ENCODE data around the gene TNRC6B. TPM values are rescaled to one million over a fixed set of nuclear protein-coding genes. Genes with fewer than 3 reads are reported as not detected.
"Not testable (repeated sequence)": the region's sequence is repeated elsewhere in the genome, so short reads cannot be mapped to it uniquely, and the experiment has no call there.

TNRC6B gene
- polyA plus RNA-seq, 3 donors = 7.2 to 16.5 (median 11.8) TPM

DNA sequence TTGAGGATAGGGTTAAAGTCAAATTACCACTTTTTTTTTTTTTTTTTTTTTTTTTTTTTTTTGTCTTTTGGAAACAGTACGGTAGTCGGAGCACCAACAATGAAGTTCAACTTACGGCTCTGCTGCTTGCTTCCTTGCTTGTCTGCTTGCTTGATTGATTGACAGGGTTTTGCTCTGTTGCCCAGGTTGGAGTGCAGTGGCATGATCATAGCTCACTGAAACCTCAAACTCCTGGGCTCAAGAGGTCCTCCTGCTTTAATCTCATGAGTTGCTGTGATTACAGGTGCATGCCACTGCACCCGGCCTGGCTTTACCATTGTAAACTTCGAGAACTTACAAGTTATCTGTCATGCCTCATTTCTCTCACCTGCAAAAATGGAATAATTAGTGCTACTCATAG lies 198.4 kb downstream of the TNRC6B start:
- Histone ChIP-seq H3K36me3 (replicated peaks in 1 of 2; ENCODE audit: control insufficient read depth in 1 of 2, insufficient read depth in 2 of 2, low read length in 2 of 2) (peaks cover 5 to 11% of the 10 kb centered on the region in 2 donors), H3K4me1 (ENCODE audit: control insufficient read depth in 1 of 2, insufficient read depth in 2 of 2, low read length in 2 of 2) (peaks cover 15 to 18% of the 10 kb centered on the region in 2 donors), H3K9me3 (replicated peaks in 1 of 2; ENCODE audit: control insufficient read depth in 1 of 2, insufficient read depth in 1 of 2, low read length in 2 of 2) (no peaks in the 10 kb centered on the region), H3K27ac (ENCODE audit: low read depth in 1 of 2, low read length in 2 of 2) (no peak overlapping the region), H3K9ac (ENCODE audit: insufficient read depth, low read length, poor library complexity, severe bottlenecking) (no peak overlapping the region), H3K4me2 (replicated peaks; ENCODE audit: extremely low read depth, low read length, poor library complexity, severe bottlenecking) (no peak overlapping the region), H4K20me1 (ENCODE audit: insufficient read depth, low read length) (peaks cover 24% of the 10 kb centered on the region), H2AFZ (ENCODE audit: insufficient read depth, low read depth, low read length, poor library complexity, severe bottlenecking) (no peak overlapping the region), H3K79me2 (ENCODE audit: insufficient read depth, low read length) (peaks cover 69% of the 10 kb centered on the region), H3K4me3 (replicated peaks in 1 of 3; ENCODE audit: low read depth in 2 of 3, low read length in 3 of 3) (no peak overlapping the region), H3K27me3 (ENCODE audit: control insufficient read depth in 2 of 2, insufficient read depth in 2 of 2, low read length in 2 of 2) (no peaks in the 10 kb centered on the region)
- Mint-ChIP-seq H3K36me3 (peaks cover 8 to 14% of the 10 kb centered on the region in 2 donors), H3K27me3 (ENCODE audit: low read depth in 3 of 3) (no peaks in the 10 kb centered on the region), H3K27ac (peak overlapping the region in 1 of 7 donors; percentile 54), H3K9me3 (peaks cover 0 to 2% (median 0%) of the 10 kb centered on the region in 7 donors), H3K4me1 (peaks cover 24% of the 10 kb centered on the region), H3K4me3 (no peak overlapping the region)
- DNase-seq = no peak
- TF ChIP-seq, protein P1, sequence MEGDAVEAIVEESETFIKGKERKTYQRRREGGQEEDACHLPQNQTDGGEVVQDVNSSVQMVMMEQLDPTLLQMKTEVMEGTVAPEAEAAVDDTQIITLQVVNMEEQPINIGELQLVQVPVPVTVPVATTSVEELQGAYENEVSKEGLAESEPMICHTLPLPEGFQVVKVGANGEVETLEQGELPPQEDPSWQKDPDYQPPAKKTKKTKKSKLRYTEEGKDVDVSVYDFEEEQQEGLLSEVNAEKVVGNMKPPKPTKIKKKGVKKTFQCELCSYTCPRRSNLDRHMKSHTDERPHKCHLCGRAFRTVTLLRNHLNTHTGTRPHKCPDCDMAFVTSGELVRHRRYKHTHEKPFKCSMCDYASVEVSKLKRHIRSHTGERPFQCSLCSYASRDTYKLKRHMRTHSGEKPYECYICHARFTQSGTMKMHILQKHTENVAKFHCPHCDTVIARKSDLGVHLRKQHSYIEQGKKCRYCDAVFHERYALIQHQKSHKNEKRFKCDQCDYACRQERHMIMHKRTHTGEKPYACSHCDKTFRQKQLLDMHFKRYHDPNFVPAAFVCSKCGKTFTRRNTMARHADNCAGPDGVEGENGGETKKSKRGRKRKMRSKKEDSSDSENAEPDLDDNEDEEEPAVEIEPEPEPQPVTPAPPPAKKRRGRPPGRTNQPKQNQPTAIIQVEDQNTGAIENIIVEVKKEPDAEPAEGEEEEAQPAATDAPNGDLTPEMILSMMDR (IDR thresholded peaks at IDR 0.05) = no peak
- WGBS (ENCODE audit: insufficient coverage) = 96% methylated on average over 3 of the region's 5 CpGs
- intact Hi-C loops (cut with micrococcal nuclease) = no loop called here

DNA sequence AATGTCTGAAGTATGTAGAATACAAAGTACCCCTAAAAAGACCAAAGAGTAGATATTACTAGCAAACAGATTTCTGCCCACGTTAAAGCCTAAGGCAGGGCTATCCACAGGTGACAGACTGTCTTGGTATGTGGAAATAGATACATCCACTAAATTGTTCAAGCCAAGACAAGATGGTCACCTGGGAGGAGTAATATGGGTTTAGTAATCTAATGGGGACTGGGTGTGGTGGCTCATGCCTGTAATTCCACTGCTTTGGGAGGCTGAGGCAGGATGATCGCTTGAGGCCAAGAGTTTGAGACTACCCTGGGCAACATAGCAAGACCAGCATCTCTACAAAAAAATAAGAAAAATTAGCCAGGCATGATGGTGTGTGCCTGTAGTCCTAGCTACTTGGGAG lies 200.2 kb downstream of the TNRC6B start:
- peaks cover 72% of the 10 kb centered on the region for H3K79me2 ChIP-seq (ENCODE audit: insufficient read depth, low read length)
- DNase-seq = no peak
- no peak overlapping the region for H2AFZ ChIP-seq (ENCODE audit: insufficient read depth, low read depth, low read length, poor library complexity, severe bottlenecking)
- no peaks in the 10 kb centered on the region for H3K9me3 ChIP-seq (replicated peaks in 1 of 2; ENCODE audit: control insufficient read depth in 1 of 2, insufficient read depth in 1 of 2, low read length in 2 of 2)
- Mint-ChIP-seq H3K4me3 (no peak overlapping the region), H3K4me1 (peaks cover 20% of the 10 kb centered on the region), H3K27me3 (ENCODE audit: low read depth in 3 of 3) (no peaks in the 10 kb centered on the region), H3K36me3 (peaks cover 10 to 12% of the 10 kb centered on the region in 2 donors), H3K9me3 (peaks cover 0 to 2% (median 0%) of the 10 kb centered on the region in 7 donors), H3K27ac (peak overlapping the region in 3 of 7 donors; percentile 4 to 90 (median 50))
- peaks cover 12 to 13% of the 10 kb centered on the region in 2 donors for H3K4me1 ChIP-seq (ENCODE audit: control insufficient read depth in 1 of 2, insufficient read depth in 2 of 2, low read length in 2 of 2)
- H3K4me3 ChIP-seq (replicated peaks in 1 of 3; ENCODE audit: low read depth in 2 of 3, low read length in 3 of 3) = no peak overlapping the region
- WGBS (ENCODE audit: insufficient coverage) = no CpG with 5 or more reads among the region's 2 CpGs
- intact Hi-C loops (cut with micrococcal nuclease) = no loop called here
- H3K27ac ChIP-seq (ENCODE audit: low read depth in 1 of 2, low read length in 2 of 2) = peak overlapping the region in 1 of 2 donors; percentile 54
- no peak overlapping the region for H3K9ac ChIP-seq (ENCODE audit: insufficient read depth, low read length, poor library complexity, severe bottlenecking)
- TF ChIP-seq, protein P1 (IDR thresholded peaks at IDR 0.05) = no peak
- peaks cover 3 to 6% of the 10 kb centered on the region in 2 donors for H3K36me3 ChIP-seq (replicated peaks in 1 of 2; ENCODE audit: control insufficient read depth in 1 of 2, insufficient read depth in 2 of 2, low read length in 2 of 2)
- no peak overlapping the region for H3K4me2 ChIP-seq (replicated peaks; ENCODE audit: extremely low read depth, low read length, poor library complexity, severe bottlenecking)
- peaks cover 36% of the 10 kb centered on the region for H4K20me1 ChIP-seq (ENCODE audit: insufficient read depth, low read length)
- no peaks in the 10 kb centered on the region for H3K27me3 ChIP-seq (ENCODE audit: control insufficient read depth in 2 of 2, insufficient read depth in 2 of 2, low read length in 2 of 2)

DNA sequence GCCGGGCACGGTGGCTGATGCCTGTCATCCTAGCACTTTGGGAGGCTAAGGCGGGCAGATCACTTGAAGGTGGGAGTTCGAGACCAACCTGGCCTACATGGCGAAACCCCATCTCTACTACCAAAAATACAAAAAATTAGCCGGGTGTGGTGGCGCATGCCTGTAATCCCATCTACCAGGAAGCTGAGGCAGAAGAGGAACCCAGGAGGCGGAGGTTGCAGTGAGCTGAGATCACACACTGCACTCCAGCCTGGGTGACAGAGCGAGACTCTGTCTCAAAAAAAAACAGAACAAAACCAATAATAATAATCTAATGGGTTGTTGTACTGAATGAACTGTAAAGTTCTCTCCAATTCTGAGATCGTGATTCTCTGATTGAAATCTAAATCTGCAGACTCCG lies 200.7 kb downstream of the TNRC6B start:
- intact Hi-C loops (cut with micrococcal nuclease); H3K4me3 ChIP-seq (replicated peaks in 1 of 3; ENCODE audit: low read depth in 2 of 3, low read length in 3 of 3); H3K27me3 Mint-ChIP-seq (ENCODE audit: low read depth in 3 of 3); H3K4me3 Mint-ChIP-seq; H3K4me2 ChIP-seq (replicated peaks; ENCODE audit: extremely low read depth, low read length, poor library complexity, severe bottlenecking); H3K27me3 ChIP-seq (ENCODE audit: control insufficient read depth in 2 of 2, insufficient read depth in 2 of 2, low read length in 2 of 2); H3K9ac ChIP-seq (ENCODE audit: insufficient read depth, low read length, poor library complexity, severe bottlenecking); H3K36me3 ChIP-seq (replicated peaks in 1 of 2; ENCODE audit: control insufficient read depth in 1 of 2, insufficient read depth in 2 of 2, low read length in 2 of 2); H2AFZ ChIP-seq (ENCODE audit: insufficient read depth, low read depth, low read length, poor library complexity, severe bottlenecking); H3K9me3 Mint-ChIP-seq; H3K9me3 ChIP-seq (replicated peaks in 1 of 2; ENCODE audit: control insufficient read depth in 1 of 2, insufficient read depth in 1 of 2, low read length in 2 of 2): not testable (repeated sequence)
- Histone ChIP-seq H4K20me1 (ENCODE audit: insufficient read depth, low read length) (peaks cover 42% of the 10 kb centered on the region), H3K4me1 (ENCODE audit: control insufficient read depth in 1 of 2, insufficient read depth in 2 of 2, low read length in 2 of 2) (peaks cover 14 to 18% of the 10 kb centered on the region in 2 donors), H3K79me2 (ENCODE audit: insufficient read depth, low read length) (peaks cover 74% of the 10 kb centered on the region), H3K27ac (ENCODE audit: low read depth in 1 of 2, low read length in 2 of 2) (peak overlapping the region in 1 of 2 donors; percentile 54)
- Mint-ChIP-seq H3K36me3 (peaks cover 10 to 11% of the 10 kb centered on the region in 2 donors), H3K4me1 (peaks cover 24% of the 10 kb centered on the region), H3K27ac (peak overlapping the region in 5 of 7 donors; percentile 4 to 90 (median 46))
- 29% methylated on average over 3 of the region's 11 CpGs for whole genome bisulfite sequencing (ENCODE audit: insufficient coverage)
- peak; percentile 10 to 34 (median 27) for DNase-seq
